Renal cortical epithelial cell (primary cell): Measurements from ENCODE around the gene TMEM190. TPM values are rescaled to one million over a fixed set of nuclear protein-coding genes. Genes with fewer than 3 reads are reported as not detected.

Experiments
- DNase-seq: peaks from one replicate; pipeline ENCODE4 v3.0.0-alpha.2; 2011; ENCODE audit warnings: low read depth
- total RNA-seq: library from RNA; depleted of rRNA; stranded (reverse); fragments of >200 nt; gene quantifications from 2 replicates; pipeline ENCODE4 v1.2.3, GENCODE V29; 2014

TMEM190 gene
- total RNA-seq, 1 donor from 2014 or later = not detected

- no peak for DNase-seq
Observed at GRCh38 chr19:55352040-55352439, 24.6 kb upstream of the TMEM190 start.

- no peak for DNase-seq
Observed at GRCh38 chr19:55352549-55353145, 24.0 kb upstream of the TMEM190 start.

- DNase-seq = no peak
Observed at GRCh38 chr19:55353356-55353802, 23.2 kb upstream of the TMEM190 start.

DNA sequence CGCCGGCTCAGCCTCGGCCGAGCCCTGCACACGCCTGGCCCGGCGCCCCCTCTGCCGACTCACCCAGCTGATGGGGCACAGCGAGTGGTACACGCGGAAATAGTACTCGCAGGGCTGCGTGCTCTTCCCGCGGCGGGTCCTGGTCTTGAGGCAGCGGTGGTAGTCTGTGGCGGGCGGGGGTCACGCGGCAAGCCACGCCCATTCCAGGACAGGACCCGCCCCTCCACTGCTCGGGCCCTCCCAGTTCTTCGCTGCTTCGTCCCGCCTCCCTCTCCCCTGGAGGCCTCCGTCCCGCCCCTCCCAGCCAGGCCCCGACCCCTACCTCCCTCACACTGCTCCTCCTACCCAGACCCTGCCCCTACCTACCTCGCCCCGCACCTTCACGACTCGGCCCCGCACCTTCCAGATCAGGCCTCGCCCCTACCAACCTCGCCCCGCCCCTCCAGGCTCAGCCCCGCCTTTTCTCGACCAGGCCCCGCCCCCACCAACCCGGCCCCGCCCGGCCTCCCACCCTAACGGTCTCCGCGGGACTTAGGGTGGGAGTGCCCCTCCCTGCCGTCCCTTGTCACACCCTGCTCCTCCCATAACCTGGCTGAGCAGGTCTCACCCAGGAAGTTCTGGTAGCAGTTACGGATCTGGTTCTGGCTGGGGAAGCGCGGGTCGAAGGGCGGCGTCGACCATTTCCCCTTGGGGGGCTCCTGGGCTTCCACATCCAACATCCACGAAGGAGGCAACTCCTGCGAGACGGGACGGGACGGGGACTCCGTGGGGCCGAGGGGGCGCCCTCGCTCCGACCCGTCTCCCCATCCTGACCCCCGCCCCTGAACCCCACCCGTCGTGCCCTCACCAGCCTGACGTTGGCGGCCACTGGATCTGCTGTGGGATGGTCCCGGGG lies 22.6 kb upstream of the TMEM190 start:
- DNase-seq = no peak

GRCh38 chr19:55354698-55355212 lies 21.9 kb upstream of the TMEM190 start, which contains the start of gene COX6B2:
TSS of gene COX6B2 (minus strand) at chr19:55354719. CDS start at chr19:55354521, 198 bp downstream.
- DNase-seq = no peak

GRCh38 chr19:55355213-55355821 lies 21.3 kb upstream of the TMEM190 start:
- no peak for DNase-seq

DNA sequence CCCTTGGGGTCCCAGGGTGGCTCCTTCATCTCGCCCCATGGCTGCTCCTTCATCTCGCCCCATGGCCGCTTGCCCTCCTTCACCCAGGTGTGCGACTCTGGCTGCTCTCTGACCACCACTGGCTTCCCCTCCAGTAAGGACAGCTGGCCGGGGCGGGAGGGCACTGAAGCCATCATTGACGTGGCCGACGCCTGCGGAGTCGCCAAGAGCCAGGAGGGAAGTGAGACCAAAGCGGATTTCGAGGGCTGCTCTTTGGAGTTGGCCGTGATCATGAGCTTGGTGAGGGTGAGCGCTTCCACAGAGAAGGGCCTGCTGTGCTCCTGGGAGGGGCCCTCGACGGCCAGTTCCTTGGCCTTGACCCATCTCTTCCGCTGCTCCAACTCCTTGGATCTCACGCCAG lies 18.1 kb upstream of the TMEM190 start:
- no peak for DNase-seq

- DNase-seq = no peak
Observed at GRCh38 chr19:55358943-55359908, 17.4 kb upstream of the TMEM190 start.

DNA sequence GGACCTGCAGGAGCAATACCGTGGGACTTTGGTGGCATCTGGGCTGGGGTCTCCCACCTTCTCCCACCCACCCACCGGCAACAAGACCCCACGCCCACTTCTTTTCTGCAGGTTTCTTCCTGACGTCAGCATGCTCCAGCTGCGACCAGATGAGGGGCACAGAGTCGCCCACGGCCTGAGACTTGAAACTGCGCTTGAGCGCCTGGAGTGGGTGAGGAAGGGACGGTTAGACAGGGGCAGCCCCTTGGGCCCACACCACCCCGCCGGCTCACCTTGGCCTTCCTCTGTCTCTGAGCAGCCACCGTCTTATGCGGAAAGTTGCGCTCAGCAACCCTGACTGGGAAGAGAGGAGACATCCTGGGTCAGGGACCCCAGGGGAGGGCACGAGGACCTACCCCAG lies 15.7 kb upstream of the TMEM190 start:
- DNase-seq = no peak

- DNase-seq = no peak
Observed at GRCh38 chr19:55362174-55362989, 14.2 kb upstream of the TMEM190 start.

GRCh38 chr19:55362990-55363716 lies 13.5 kb upstream of the TMEM190 start, which contains the start of gene GARIN5B:
TSS of gene GARIN5B (minus strand) at chr19:55363260. CDS start at chr19:55363066, 194 bp downstream.
- no peak for DNase-seq

- no peak for DNase-seq
Observed at GRCh38 chr19:55365245-55365644, 11.4 kb upstream of the TMEM190 start.

DNA sequence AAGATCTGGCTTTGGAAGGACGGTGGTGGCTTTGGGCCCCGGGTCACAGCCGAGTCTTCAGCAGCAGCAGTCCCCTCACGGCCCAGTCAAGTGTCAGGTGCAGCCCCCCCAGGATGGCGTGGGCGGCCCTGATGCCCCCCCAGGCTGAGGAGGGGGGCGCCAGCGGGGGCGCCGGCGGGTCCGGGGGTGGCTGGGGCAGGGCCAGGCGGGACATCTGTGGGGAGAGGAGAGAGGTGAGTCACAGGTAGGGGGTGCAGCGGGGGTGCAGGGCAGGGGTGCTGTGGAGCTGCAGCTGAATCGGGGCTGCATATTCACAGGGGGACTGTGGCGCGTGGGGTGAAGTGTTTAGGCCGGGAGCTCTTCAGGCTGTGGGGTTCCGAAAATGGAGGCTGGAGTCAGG lies 10.7 kb upstream of the TMEM190 start:
- no peak for DNase-seq

DNA sequence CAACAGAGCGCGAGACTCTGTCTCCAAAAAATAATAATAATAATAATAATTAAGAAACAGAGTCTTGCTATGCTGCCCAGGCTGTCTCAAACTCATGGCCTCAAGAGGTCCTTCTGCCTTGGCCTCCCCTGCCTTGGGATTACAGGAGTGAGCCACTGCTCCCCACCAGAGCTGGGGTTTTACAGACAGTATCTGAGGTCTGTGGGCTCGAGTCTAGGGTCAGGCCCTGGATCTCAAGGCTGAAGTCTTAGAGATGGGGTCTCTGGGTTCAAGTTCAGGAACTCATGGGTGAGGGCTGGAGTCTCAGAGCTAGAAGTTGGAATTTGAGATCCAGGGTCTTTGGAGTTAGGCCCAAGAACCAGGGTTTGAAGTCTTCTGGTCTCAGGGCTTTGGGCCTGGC lies 9.8 kb upstream of the TMEM190 start:
- DNase-seq = no peak

- DNase-seq = no peak
Observed at GRCh38 chr19:55368106-55368505, 8.5 kb upstream of the TMEM190 start.

- no peak for DNase-seq
Observed at GRCh38 chr19:55368701-55369563, 7.7 kb upstream of the TMEM190 start.

DNA sequence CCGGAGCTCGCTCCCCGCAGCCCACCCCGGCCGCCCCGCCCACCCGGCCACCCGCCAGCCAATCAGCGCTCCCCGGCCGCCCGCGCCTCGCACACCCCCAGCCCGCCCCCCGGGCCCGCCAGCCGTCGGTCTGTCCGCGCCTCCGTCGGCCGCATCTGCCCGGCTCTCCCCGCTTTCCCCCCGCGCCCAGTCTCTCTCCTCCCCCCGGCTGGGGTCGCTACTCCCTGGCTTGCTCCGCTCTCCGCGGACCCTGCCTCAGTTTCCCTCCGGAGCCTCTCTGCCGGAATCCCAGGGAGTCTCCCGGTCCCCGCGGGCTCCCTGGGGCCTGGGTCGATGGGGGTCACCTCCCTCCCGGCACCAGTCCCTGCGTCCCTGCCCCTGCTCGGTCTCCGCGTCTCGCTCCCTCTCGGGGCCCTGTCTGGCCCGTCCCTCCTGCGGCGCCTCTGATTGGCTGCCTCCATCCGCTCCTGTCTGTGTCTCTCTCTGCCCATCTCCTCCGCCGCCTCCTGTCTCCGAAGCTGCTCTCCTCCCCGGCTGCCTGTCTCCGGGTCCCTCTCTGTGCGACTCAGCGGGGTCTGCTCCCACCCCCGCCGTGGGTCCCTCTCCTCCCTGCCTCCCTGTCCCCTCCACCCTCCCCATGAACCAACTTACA lies 6.8 kb upstream of the TMEM190 start:
- no peak for DNase-seq
